Activated B cell treated with CpG ODN at 0.5 μM for 24 hours (primary cell): ENCODE measurements around the gene MCC. TPM values are rescaled to one million over a fixed set of nuclear protein-coding genes. Genes with fewer than 3 reads are reported as not detected.

Source experiments
- ATAC-seq: fragments of 200-7000 bp; cut with Tn5 transposase; one replicate; pipeline ENCODE4 v1.10.0; 2021; ENCODE audit warnings: low read depth, mild to moderate bottlenecking, moderate library complexity
- CTCF ChIA-PET: fragments of 350-600 bp; sonication (Branson Sonifier 250); formaldehyde crosslinking; loops from one replicate; lab custom pipeline; 2021; ENCODE audit warnings: antibody characterized with exemption; lab: Charles Lee
- POLR2A ChIA-PET: fragments of 350-600 bp; sonication (Branson Sonifier 250); formaldehyde crosslinking; loops from one replicate; lab custom pipeline; 2021; ENCODE audit warnings: antibody characterized with exemption; lab: Charles Lee
- DNase-seq: peaks from one replicate; pipeline ENCODE4 v3.0.0; 2022
- H3K27ac Mint-ChIP-seq: one replicate; pipeline ENCODE4 v1.8.0; 2020; ENCODE audit warnings: mixed read lengths
- H3K27me3 Mint-ChIP-seq: one replicate; pipeline ENCODE4 v1.8.0; 2021; ENCODE audit warnings: mixed read lengths
- H3K36me3 Mint-ChIP-seq: one replicate; pipeline ENCODE4 v1.8.0; 2021; ENCODE audit warnings: low read depth, mixed read lengths
- H3K4me1 Mint-ChIP-seq: one replicate; pipeline ENCODE4 v1.8.0; 2021; ENCODE audit warnings: mixed read lengths
- H3K4me3 Mint-ChIP-seq: one replicate; pipeline ENCODE4 v1.8.0; 2020; ENCODE audit warnings: mild to moderate bottlenecking, mixed read lengths
- H3K9me3 Mint-ChIP-seq: one replicate; pipeline ENCODE4 v1.8.0; 2020; ENCODE audit warnings: mixed read lengths
- CTCF ChIP-seq: fragments of 200-600 bp; IDR thresholded peaks from one replicate; pipeline ENCODE4 v1.8.0; 2022; ENCODE audit warnings: antibody characterized with exemption, mild to moderate bottlenecking
- intact Hi-C: fragments of 100-400 bp; cut with micrococcal nuclease; formaldehyde crosslinking; loops from one replicate; pipeline ENCODE4 v1.15.1; 2024
- total RNA-seq: library from RNA; stranded (reverse); gene quantifications from 2 replicates; pipeline ENCODE4 v1.2.3, GENCODE V29; 2022

MCC gene
- total RNA-seq, 1 donor from 2014 or later: 0.22 TPM

GRCh38 chr5:113271015-113271414 is 217.2 kb downstream of the MCC start:
- TF ChIP-seq CTCF: no peak
- no peaks in the 10 kb centered on the region for H3K4me1 Mint-ChIP-seq
- DNase-seq (no peak), ATAC-seq (no peak)
- H3K9me3 Mint-ChIP-seq: no peaks in the 10 kb centered on the region
- ChIA-PET CTCF (no interaction called here), POLR2A (no interaction called here)
- H3K4me3 Mint-ChIP-seq: no peak overlapping the region
- peaks cover 4% of the 10 kb centered on the region for H3K27me3 Mint-ChIP-seq
- H3K36me3 Mint-ChIP-seq: no peaks in the 10 kb centered on the region
- intact Hi-C loops: no loop called here
- H3K27ac Mint-ChIP-seq: no peak overlapping the region

- CTCF ChIA-PET: no interaction called here
- Mint-ChIP-seq H3K4me3 (no peak overlapping the region), H3K4me1 (no peaks in the 10 kb centered on the region), H3K27ac (no peak overlapping the region), H3K27me3 (peaks cover 8% of the 10 kb centered on the region), H3K9me3 (no peaks in the 10 kb centered on the region), H3K36me3 (no peaks in the 10 kb centered on the region)
- TF ChIP-seq CTCF: no peak
- ATAC-seq: no peak
- no peak for DNase-seq
- intact Hi-C loops: no loop called here
- POLR2A ChIA-PET: no interaction called here
Measured at GRCh38 chr5:113270086-113270485, 218.2 kb downstream of the MCC start.

GRCh38 chr5:113269023-113269997 is 218.9 kb downstream of the MCC start:
- H3K36me3 Mint-ChIP-seq: no peaks in the 10 kb centered on the region
- H3K9me3 Mint-ChIP-seq: no peaks in the 10 kb centered on the region
- H3K4me1 Mint-ChIP-seq: no peaks in the 10 kb centered on the region
- intact Hi-C loops: no loop called here
- no peak for DNase-seq
- no peak for TF ChIP-seq CTCF
- CTCF ChIA-PET: no interaction called here
- ATAC-seq: no peak
- H3K27me3 Mint-ChIP-seq: peaks cover 8% of the 10 kb centered on the region
- no peak overlapping the region for H3K4me3 Mint-ChIP-seq
- POLR2A ChIA-PET: no interaction called here
- no peak overlapping the region for H3K27ac Mint-ChIP-seq

GRCh38 chr5:113268232-113268631 is 220.0 kb downstream of the MCC start:
- H3K27me3 Mint-ChIP-seq: peaks cover 8% of the 10 kb centered on the region
- no peak overlapping the region for H3K4me3 Mint-ChIP-seq
- ChIA-PET CTCF (no interaction called here), POLR2A (no interaction called here)
- no peak overlapping the region for H3K27ac Mint-ChIP-seq
- H3K9me3 Mint-ChIP-seq: no peaks in the 10 kb centered on the region
- no peak for TF ChIP-seq CTCF
- no peak for ATAC-seq
- intact Hi-C loops: no loop called here
- H3K4me1 Mint-ChIP-seq: no peaks in the 10 kb centered on the region
- no peaks in the 10 kb centered on the region for H3K36me3 Mint-ChIP-seq
- DNase-seq: no peak

- H3K4me3 Mint-ChIP-seq: no peak overlapping the region
- CTCF ChIA-PET: no interaction called here
- H3K27ac Mint-ChIP-seq: no peak overlapping the region
- ATAC-seq (no peak), DNase-seq (no peak)
- H3K27me3 Mint-ChIP-seq: peaks cover 10% of the 10 kb centered on the region
- H3K9me3 Mint-ChIP-seq: no peaks in the 10 kb centered on the region
- no peaks in the 10 kb centered on the region for H3K4me1 Mint-ChIP-seq
- no peak for TF ChIP-seq CTCF
- POLR2A ChIA-PET: no interaction called here
- H3K36me3 Mint-ChIP-seq: no peaks in the 10 kb centered on the region
- intact Hi-C loops: no loop called here
Measured at GRCh38 chr5:113267361-113267900, 220.8 kb downstream of the MCC start.
